B cell (primary cell): ENCODE results near the gene GFRAL. TPM values are rescaled to one million over a fixed set of nuclear protein-coding genes. Genes with fewer than 3 reads are reported as not detected.

Experiments used
- ATAC-seq: fragments of 200-7000 bp; cut with Tn5 transposase; one replicate; pipeline ENCODE4 v1.10.0; 2021; ENCODE audit warnings: low read depth, mild to moderate bottlenecking, moderate number of reproducible peaks, moderate library complexity
- CTCF ChIA-PET: fragments of 350-600 bp; sonication (Branson Sonifier 250); formaldehyde crosslinking; loops from one replicate; lab custom pipeline; 2021; ENCODE audit warnings: antibody characterized with exemption, inconsistent platforms; lab: Charles Lee
- POLR2A ChIA-PET: fragments of 350-600 bp; sonication (Branson Sonifier 250); formaldehyde crosslinking; loops from one replicate; lab custom pipeline; 2021; ENCODE audit warnings: antibody characterized with exemption; lab: Charles Lee
- DNase-seq: peaks from one replicate; pipeline ENCODE4 v3.0.0; 2013
- H2AFZ ChIP-seq: 2 replicates; pipeline ENCODE4 v1.6.1; 2012; ENCODE audit warnings: mild to moderate bottlenecking, low read depth, low read length; ENCODE audit not compliant: insufficient read depth, poor library complexity, severe bottlenecking
- H3K27ac ChIP-seq, 2 donors: 1 replicate in 1 of 2; 2 replicates in 1 of 2; pipeline ENCODE4 v1.5.1; 2012 to 2013; ENCODE audit warnings: low read length in 2 of 2, mild to moderate bottlenecking in 2 of 2, moderate library complexity in 1 of 2
- H3K27me3 ChIP-seq, 4 experiments: fragments of 200-600 bp in 1 of 4; sonication (generic) in 1 of 4; replicated peaks in 1 of 4; 1 replicate in 2 of 4; 2 replicates in 2 of 4; pipeline versions ENCODE4 v1.6.1 to v1.7.0; 2013 to 2016; ENCODE audit warnings: low read length in 3 of 4, mild to moderate bottlenecking in 2 of 4, mixed read lengths in 1 of 4, moderate library complexity in 1 of 4; ENCODE audit not compliant: insufficient read depth in 4 of 4, control insufficient read depth in 3 of 4; ENCODE audit errors: control extremely low read depth in 1 of 4
- H3K36me3 ChIP-seq, 2 experiments: replicated peaks in 1 of 2; 1 replicate in 1 of 2; 2 replicates in 1 of 2; pipeline versions ENCODE4 v1.6.1 to v1.7.1; 2013; ENCODE audit warnings: low read length in 1 of 2; ENCODE audit not compliant: insufficient read depth in 2 of 2, control insufficient read depth in 1 of 2; ENCODE audit errors: control extremely low read depth in 1 of 2, extremely low read depth in 1 of 2
- H3K4me1 ChIP-seq, 2 donors: fragments of 200-600 bp in 1 of 2; sonication (generic) in 1 of 2; 1 replicate in 1 of 2; 2 replicates in 1 of 2; pipeline versions ENCODE4 v1.5.1 to v1.6.1; 2013 to 2017; ENCODE audit warnings: low read length in 2 of 2; ENCODE audit not compliant: control insufficient read depth in 2 of 2, insufficient read depth in 2 of 2
- H3K4me2 ChIP-seq: replicated peaks from 2 replicates; pipeline ENCODE3; 2012; ENCODE audit warnings: mild to moderate bottlenecking, low read depth, low read length; ENCODE audit not compliant: poor library complexity, severe bottlenecking
- H3K4me3 ChIP-seq, 5 experiments: fragments of 200-600 bp in 1 of 5; sonication (generic) in 1 of 5; 1 replicate in 3 of 5; 2 replicates in 2 of 5; pipeline versions ENCODE4 v1.5.1 to v1.7.0; 2011 to 2016; ENCODE audit warnings: low read length in 4 of 5, mild to moderate bottlenecking in 4 of 5, low read depth in 2 of 5, control low read depth in 1 of 5, moderate library complexity in 1 of 5; ENCODE audit not compliant: insufficient read depth in 1 of 5; ENCODE audit errors: control extremely low read depth in 1 of 5, extremely low read depth in 1 of 5
- H3K79me2 ChIP-seq: fragments of 200-600 bp; sonication (generic); one replicate; pipeline ENCODE4 v1.6.0; 2016; ENCODE audit warnings: low read length; ENCODE audit not compliant: control insufficient read depth, insufficient read depth
- H3K9ac ChIP-seq: fragments of 200-600 bp; sonication (generic); 2 replicates; pipeline ENCODE4 v1.6.1; 2017; ENCODE audit warnings: mild to moderate bottlenecking, low read length, moderate library complexity
- H3K9me3 ChIP-seq, 3 donors: one replicate each; pipeline versions ENCODE4 v1.6.1 to v1.7.1; 2013; ENCODE audit warnings: low read length in 2 of 3; ENCODE audit not compliant: control insufficient read depth in 2 of 3, insufficient read depth in 1 of 3; ENCODE audit errors: control extremely low read depth in 1 of 3
- H4K20me1 ChIP-seq: 2 replicates; pipeline ENCODE4 v1.6.0; 2012; ENCODE audit warnings: mild to moderate bottlenecking, low read length; ENCODE audit not compliant: insufficient read depth, control insufficient read depth, poor library complexity, severe bottlenecking
- H3K27ac Mint-ChIP-seq: one replicate; pipeline ENCODE4 v1.8.0; 2021; ENCODE audit warnings: mixed read lengths
- H3K27me3 Mint-ChIP-seq: one replicate; pipeline ENCODE4 v1.8.0; 2021; ENCODE audit warnings: mixed read lengths
- H3K4me1 Mint-ChIP-seq: one replicate; pipeline ENCODE4 v1.8.0; 2021; ENCODE audit warnings: mixed read lengths
- H3K4me3 Mint-ChIP-seq: one replicate; pipeline ENCODE4 v1.8.0; 2021; ENCODE audit warnings: mixed read lengths
- H3K9me3 Mint-ChIP-seq: one replicate; pipeline ENCODE4 v1.8.0; 2022; ENCODE audit warnings: mixed read lengths; ENCODE audit not compliant: insufficient read depth
- EZH2 ChIP-seq: IDR thresholded peaks from 2 replicates; pipeline ENCODE4 v1.6.1; 2012; ENCODE audit warnings: borderline replicate concordance, low read depth, mild to moderate bottlenecking, moderate library complexity, low read length; ENCODE audit not compliant: insufficient read depth, poor library complexity, severe bottlenecking
- WGBS: methylation state at CpG from one replicate; pipeline ENCODE4 v1.1.5; 2013; ENCODE audit warnings: missing lambda C conversion rate; ENCODE audit not compliant: insufficient coverage; 5-methylcytosine and 5-hydroxymethylcytosine counted together
- intact Hi-C: fragments of 100-400 bp; cut with micrococcal nuclease; formaldehyde crosslinking; loops from one replicate; pipeline ENCODE4 v1.10.0; 2022
- polyA plus RNA-seq: library from polyadenylated mRNA; depleted of rRNA; stranded (reverse); fragments of >200 nt; gene quantifications from 2 replicates; pipeline ENCODE4 v1.2.3, GENCODE V29; 2012
- total RNA-seq, 2 donors: library from RNA; stranded (reverse); fragments of 120-200 nt in 1 of 2; gene quantifications; 1 replicate in 1 of 2; 2 replicates in 1 of 2; pipeline versions ENCODE4 v1.2.3 to v1.2.4, GENCODE V29; 2013 to 2022
- TF ChIP-seq, protein P1 (sequence below): fragments of 200-600 bp; IDR thresholded peaks from one replicate; pipeline ENCODE4 v1.8.0; 2022; ENCODE audit warnings: antibody characterized with exemption, mild to moderate bottlenecking

Gene GFRAL
- total and polyA plus RNA-seq, 2 donors (not counting 1 experiment from before 2014, with no cell fraction given) = not detected

DNA sequence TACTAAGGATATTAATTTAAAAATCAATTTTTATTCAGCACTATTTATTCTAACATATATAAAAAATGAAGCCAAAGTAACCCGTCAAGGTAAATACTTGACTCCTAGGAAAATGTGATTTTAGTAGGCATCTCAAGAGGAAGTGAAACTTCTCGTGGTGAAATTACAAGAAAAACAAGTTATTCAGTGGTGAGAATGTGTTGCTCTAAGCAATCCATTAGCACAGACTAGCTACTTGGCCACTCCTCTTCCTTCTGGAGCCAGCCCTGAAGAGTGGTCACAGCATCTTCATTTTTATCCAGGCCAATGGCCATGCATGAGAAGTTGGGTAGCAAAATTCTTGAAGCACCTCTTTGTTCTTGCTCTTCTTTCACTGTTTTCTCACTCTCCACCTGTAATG is 40.4 kb upstream of the GFRAL start:
- H3K27me3 Mint-ChIP-seq = no peaks in the 10 kb centered on the region
- H3K4me3 ChIP-seq = no peak overlapping the region
- no peaks in the 10 kb centered on the region for H4K20me1 ChIP-seq
- H3K4me2 ChIP-seq = no peak overlapping the region
- intact Hi-C loops = no loop called here
- no peaks in the 10 kb centered on the region for H3K9me3 ChIP-seq
- no peak for TF ChIP-seq EZH2
- TF ChIP-seq, protein P1, sequence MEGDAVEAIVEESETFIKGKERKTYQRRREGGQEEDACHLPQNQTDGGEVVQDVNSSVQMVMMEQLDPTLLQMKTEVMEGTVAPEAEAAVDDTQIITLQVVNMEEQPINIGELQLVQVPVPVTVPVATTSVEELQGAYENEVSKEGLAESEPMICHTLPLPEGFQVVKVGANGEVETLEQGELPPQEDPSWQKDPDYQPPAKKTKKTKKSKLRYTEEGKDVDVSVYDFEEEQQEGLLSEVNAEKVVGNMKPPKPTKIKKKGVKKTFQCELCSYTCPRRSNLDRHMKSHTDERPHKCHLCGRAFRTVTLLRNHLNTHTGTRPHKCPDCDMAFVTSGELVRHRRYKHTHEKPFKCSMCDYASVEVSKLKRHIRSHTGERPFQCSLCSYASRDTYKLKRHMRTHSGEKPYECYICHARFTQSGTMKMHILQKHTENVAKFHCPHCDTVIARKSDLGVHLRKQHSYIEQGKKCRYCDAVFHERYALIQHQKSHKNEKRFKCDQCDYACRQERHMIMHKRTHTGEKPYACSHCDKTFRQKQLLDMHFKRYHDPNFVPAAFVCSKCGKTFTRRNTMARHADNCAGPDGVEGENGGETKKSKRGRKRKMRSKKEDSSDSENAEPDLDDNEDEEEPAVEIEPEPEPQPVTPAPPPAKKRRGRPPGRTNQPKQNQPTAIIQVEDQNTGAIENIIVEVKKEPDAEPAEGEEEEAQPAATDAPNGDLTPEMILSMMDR = no peak
- no peaks in the 10 kb centered on the region for H3K4me1 Mint-ChIP-seq
- no peak for DNase-seq
- no peaks in the 10 kb centered on the region for H3K27me3 ChIP-seq
- H3K79me2 ChIP-seq = no peaks in the 10 kb centered on the region
- no peaks in the 10 kb centered on the region for H3K4me1 ChIP-seq
- ChIA-PET CTCF (no interaction called here), POLR2A (no interaction called here)
- H3K4me3 Mint-ChIP-seq = no peak overlapping the region
- ATAC-seq = no peak
- no CpG with 5 or more reads among the region's 2 CpGs for WGBS
- H3K9ac ChIP-seq = no peak overlapping the region
- H3K9me3 Mint-ChIP-seq = peaks cover 2% of the 10 kb centered on the region
- H2AFZ ChIP-seq = no peak overlapping the region
- H3K36me3 ChIP-seq = no peaks in the 10 kb centered on the region
- no peak overlapping the region for H3K27ac ChIP-seq
- H3K27ac Mint-ChIP-seq = no peak overlapping the region

DNA sequence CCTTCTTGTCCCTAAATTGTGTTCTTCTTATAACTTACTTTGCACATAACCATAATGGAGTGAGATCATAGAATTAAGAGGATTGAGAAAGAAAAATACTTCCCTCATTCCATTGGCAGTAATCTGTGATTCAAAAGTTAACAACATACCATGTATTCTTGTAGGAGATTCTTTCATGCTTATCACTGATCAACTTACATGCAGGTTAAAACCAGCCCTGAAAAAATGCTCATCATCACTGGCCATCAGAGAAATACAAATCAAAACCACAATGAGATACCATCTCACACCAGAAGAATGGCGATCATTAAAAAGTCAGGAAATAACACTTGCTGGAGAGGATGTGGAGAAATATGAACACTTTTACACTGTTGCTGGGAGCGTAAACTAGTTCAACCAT is 36.5 kb upstream of the GFRAL start:
- ATAC-seq (no peak), DNase-seq (no peak)
- Mint-ChIP-seq H3K4me3 (no peak overlapping the region), H3K27ac (no peak overlapping the region), H3K27me3 (no peaks in the 10 kb centered on the region), H3K4me1 (no peaks in the 10 kb centered on the region), H3K9me3 (peaks cover 2% of the 10 kb centered on the region)
- Histone ChIP-seq H3K9ac (no peak overlapping the region), H3K36me3 (no peaks in the 10 kb centered on the region), H2AFZ (no peak overlapping the region), H3K4me2 (no peak overlapping the region), H3K27me3 (no peaks in the 10 kb centered on the region), H3K4me1 (no peaks in the 10 kb centered on the region), H3K79me2 (no peaks in the 10 kb centered on the region), H3K4me3 (no peak overlapping the region), H4K20me1 (no peaks in the 10 kb centered on the region), H3K27ac (no peak overlapping the region), H3K9me3 (peaks cover 0 to 4% (median 0%) of the 10 kb centered on the region in 3 donors)
- CTCF ChIA-PET = no interaction called here
- intact Hi-C loops = no loop called here
- TF ChIP-seq, protein P1 = no peak
- POLR2A ChIA-PET = no interaction called here
- WGBS = 60% methylated on average over 1 of the region's 2 CpGs
